GM08714 (cell line): ENCODE measurements around the gene TMEFF2.

Experiments
- H3K4me3 ChIP-seq: fragments of 200-500 bp; sonication (Bioruptor generic); 2 replicates; pipeline ENCODE4 v1.5.1; 2014; ENCODE audit warnings: mild to moderate bottlenecking, low read length, inconsistent platforms
- ZNF274 ChIP-seq: IDR thresholded peaks from 2 replicates; pipeline ENCODE4 v1.6.1; 2012; ENCODE audit warnings: mild to moderate bottlenecking, low read depth, low read length

The TMEFF2 gene

GRCh38 chr2:191907545-191907944 is 287.2 kb downstream of the TMEFF2 start:
- H3K4me3 ChIP-seq = no peak overlapping the region
- TF ChIP-seq ZNF274 = no peak

- no peak for TF ChIP-seq ZNF274
Observed at GRCh38 chr2:191907091-191907490, 287.6 kb downstream of the TMEFF2 start.

GRCh38 chr2:191905336-191905735 is 289.4 kb downstream of the TMEFF2 start:
- H3K4me3 ChIP-seq = no peak overlapping the region
- no peak for TF ChIP-seq ZNF274

More at GRCh38 chr2:191907091-191907490, 287.6 kb downstream of the TMEFF2 start:
- H3K4me3 ChIP-seq = no peak overlapping the region

GRCh38 chr2:191901031-191901430 is 293.7 kb downstream of the TMEFF2 start:
- TF ChIP-seq ZNF274 = no peak
- no peak overlapping the region for H3K4me3 ChIP-seq

GRCh38 chr2:191899410-191899809 is 295.3 kb downstream of the TMEFF2 start:
- no peak overlapping the region for H3K4me3 ChIP-seq
- no peak for TF ChIP-seq ZNF274
